NT2/D1 (cell line): ENCODE measurements around the gene GP1BB.

Experiments
- DNase-seq: peaks from one replicate; pipeline ENCODE4 v3.0.0-alpha.2; 2011; ENCODE audit warnings: low read depth, low spot score
- H3K27me3 ChIP-seq: 2 replicates; pipeline ENCODE4 v1.6.0; 2011; ENCODE audit warnings: mild to moderate bottlenecking; ENCODE audit not compliant: insufficient read length, insufficient read depth
- H3K36me3 ChIP-seq: 2 replicates; pipeline ENCODE4 v1.6.1; 2011; ENCODE audit warnings: mild to moderate bottlenecking, low read length, mixed read lengths; ENCODE audit not compliant: insufficient read depth, insufficient read length
- H3K4me1 ChIP-seq: 2 replicates; pipeline ENCODE4 v1.5.1; 2011; ENCODE audit not compliant: insufficient read depth, insufficient read length
- H3K4me3 ChIP-seq: 2 replicates; pipeline ENCODE4 v1.5.1; 2011; ENCODE audit warnings: low read depth; ENCODE audit not compliant: insufficient read length
- H3K9ac ChIP-seq: 2 replicates; pipeline ENCODE4 v1.6.0; 2011; ENCODE audit warnings: low read depth; ENCODE audit not compliant: insufficient read length
- H3K9me3 ChIP-seq: 2 replicates; pipeline ENCODE4 v1.5.1; 2011; ENCODE audit warnings: mild to moderate bottlenecking, low read length; ENCODE audit not compliant: insufficient read depth
- SUZ12 ChIP-seq: IDR thresholded peaks from 2 replicates; pipeline ENCODE4 v1.6.1; 2011; ENCODE audit not compliant: insufficient read length, insufficient read depth; ENCODE audit errors: extremely low read depth
- YY1 ChIP-seq: IDR thresholded peaks from 2 replicates; pipeline ENCODE4 v1.6.1; 2011; ENCODE audit not compliant: insufficient read length, insufficient read depth
- ZNF274 ChIP-seq: IDR thresholded peaks from 2 replicates; pipeline ENCODE4 v1.6.1; 2011; ENCODE audit warnings: mild to moderate bottlenecking, low read depth, low read length

The GP1BB gene

GRCh38 chr22:19688301-19689290 lies 34.7 kb upstream of the GP1BB start:
- Histone ChIP-seq H3K9ac (no peak overlapping the region), H3K36me3 (no peaks in the 10 kb centered on the region), H3K4me1 (peaks cover 4% of the 10 kb centered on the region), H3K9me3 (no peaks in the 10 kb centered on the region), H3K27me3 (no peaks in the 10 kb centered on the region), H3K4me3 (no peak overlapping the region)
- DNase-seq = no peak
- no peak for TF ChIP-seq ZNF274

GRCh38 chr22:19689408-19689807 lies 33.9 kb upstream of the GP1BB start:
- no peak overlapping the region for H3K4me3 ChIP-seq
- TF ChIP-seq YY1 = no peak
- TF ChIP-seq ZNF274 = no peak
- no peak for TF ChIP-seq SUZ12
- H3K27me3 ChIP-seq = no peaks in the 10 kb centered on the region
- H3K4me1 ChIP-seq = peaks cover 9% of the 10 kb centered on the region
- H3K9ac ChIP-seq = no peak overlapping the region
- H3K36me3 ChIP-seq = no peaks in the 10 kb centered on the region
- no peaks in the 10 kb centered on the region for H3K9me3 ChIP-seq
- DNase-seq = no peak

GRCh38 chr22:19691007-19691720 lies 32.2 kb upstream of the GP1BB start:
- no peak for DNase-seq
- H3K4me1 ChIP-seq = peaks cover 12% of the 10 kb centered on the region
- no peaks in the 10 kb centered on the region for H3K9me3 ChIP-seq
- H3K9ac ChIP-seq = peak overlapping the region; percentile 54
- H3K36me3 ChIP-seq = no peaks in the 10 kb centered on the region
- H3K4me3 ChIP-seq = peak overlapping the region; percentile 2
- H3K27me3 ChIP-seq = no peaks in the 10 kb centered on the region
- TF ChIP-seq YY1 (no peak), SUZ12 (no peak), ZNF274 (no peak)

GRCh38 chr22:19691721-19692341 lies 31.5 kb upstream of the GP1BB start:
- no peaks in the 10 kb centered on the region for H3K36me3 ChIP-seq
- DNase-seq = no peak
- H3K4me3 ChIP-seq = peak overlapping the region; percentile 2
- peaks cover 13% of the 10 kb centered on the region for H3K4me1 ChIP-seq
- no peak for TF ChIP-seq ZNF274
- no peak for TF ChIP-seq SUZ12
- no peak for TF ChIP-seq YY1
- no peaks in the 10 kb centered on the region for H3K27me3 ChIP-seq
- H3K9ac ChIP-seq = peak overlapping the region; percentile 54
- no peaks in the 10 kb centered on the region for H3K9me3 ChIP-seq

- no peaks in the 10 kb centered on the region for H3K9me3 ChIP-seq
- H3K4me1 ChIP-seq = peaks cover 9% of the 10 kb centered on the region
- H3K4me3 ChIP-seq = no peak overlapping the region
- H3K9ac ChIP-seq = no peak overlapping the region
- no peaks in the 10 kb centered on the region for H3K36me3 ChIP-seq
- no peak for DNase-seq
- TF ChIP-seq ZNF274 = no peak
- TF ChIP-seq SUZ12 = no peak
- no peak for TF ChIP-seq YY1
- no peaks in the 10 kb centered on the region for H3K27me3 ChIP-seq
These were observed 29.8 kb upstream of the GP1BB start for GRCh38 chr22:19693581-19693980.

GRCh38 chr22:19693981-19694670 lies 29.2 kb upstream of the GP1BB start:
- no peaks in the 10 kb centered on the region for H3K36me3 ChIP-seq
- no peak overlapping the region for H3K9ac ChIP-seq
- no peak for DNase-seq

More at GRCh38 chr22:19693981-19694670, 29.2 kb upstream of the GP1BB start:
- no peaks in the 10 kb centered on the region for H3K27me3 ChIP-seq
- H3K9me3 ChIP-seq = no peaks in the 10 kb centered on the region
- peaks cover 9% of the 10 kb centered on the region for H3K4me1 ChIP-seq
- H3K4me3 ChIP-seq = no peak overlapping the region
- TF ChIP-seq SUZ12 (no peak), ZNF274 (no peak), YY1 (no peak)
